Peyer's patch (tissue), 4 donors: ENCODE results near the gene JADE2.

ENCODE experiments used
- POLR2A ChIP-seq, 2 donors: fragments of 450-650 bp; IDR thresholded peaks; one replicate each; pipeline ENCODE4 v1.5.1; 2017; ENCODE audit warnings: antibody characterized with exemption in 2 of 2, mild to moderate bottlenecking in 2 of 2, moderate library complexity in 2 of 2
- TF ChIP-seq, protein P1 (sequence below), 6 experiments: fragments of 450-650 bp in 4 of 6; fragments of 200-600 bp in 2 of 6; sonication (generic) in 1 of 6; IDR thresholded peaks; one replicate each; pipeline ENCODE4 v1.5.1; 2017 to 2019; ENCODE audit warnings: antibody characterized with exemption in 6 of 6, mild to moderate bottlenecking in 3 of 6, moderate library complexity in 1 of 6

- no peak for TF ChIP-seq POLR2A (IDR thresholded peaks at IDR 0.05)
- TF ChIP-seq, protein P1, sequence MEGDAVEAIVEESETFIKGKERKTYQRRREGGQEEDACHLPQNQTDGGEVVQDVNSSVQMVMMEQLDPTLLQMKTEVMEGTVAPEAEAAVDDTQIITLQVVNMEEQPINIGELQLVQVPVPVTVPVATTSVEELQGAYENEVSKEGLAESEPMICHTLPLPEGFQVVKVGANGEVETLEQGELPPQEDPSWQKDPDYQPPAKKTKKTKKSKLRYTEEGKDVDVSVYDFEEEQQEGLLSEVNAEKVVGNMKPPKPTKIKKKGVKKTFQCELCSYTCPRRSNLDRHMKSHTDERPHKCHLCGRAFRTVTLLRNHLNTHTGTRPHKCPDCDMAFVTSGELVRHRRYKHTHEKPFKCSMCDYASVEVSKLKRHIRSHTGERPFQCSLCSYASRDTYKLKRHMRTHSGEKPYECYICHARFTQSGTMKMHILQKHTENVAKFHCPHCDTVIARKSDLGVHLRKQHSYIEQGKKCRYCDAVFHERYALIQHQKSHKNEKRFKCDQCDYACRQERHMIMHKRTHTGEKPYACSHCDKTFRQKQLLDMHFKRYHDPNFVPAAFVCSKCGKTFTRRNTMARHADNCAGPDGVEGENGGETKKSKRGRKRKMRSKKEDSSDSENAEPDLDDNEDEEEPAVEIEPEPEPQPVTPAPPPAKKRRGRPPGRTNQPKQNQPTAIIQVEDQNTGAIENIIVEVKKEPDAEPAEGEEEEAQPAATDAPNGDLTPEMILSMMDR (IDR thresholded peaks at IDR 0.05): no peak
Measured at GRCh38 chr5:134534058-134534725, 8.7 kb downstream of the JADE2 start.
